Right cardiac atrium (tissue), 5 donors: Measurements from ENCODE around the gene PRR13. TPM values are rescaled to one million over a fixed set of nuclear protein-coding genes. Genes with fewer than 3 reads are reported as not detected.
"Not testable (repeated sequence)": the region's sequence is repeated elsewhere in the genome, so short reads cannot be mapped to it uniquely, and the experiment has no call there.

Experiments used
- ATAC-seq, 2 donors: fragments of 200-7000 bp; cut with Tn5 transposase; one replicate each; pipeline versions ENCODE4 v1.8.0 to v1.9.1; 2020; ENCODE audit warnings: moderate library complexity in 2 of 2, mild to moderate bottlenecking in 1 of 2
- DNase-seq, 3 donors: peaks; one replicate each; pipeline ENCODE4 v3.0.0-alpha.2; 2020
- H3K27ac ChIP-seq: one replicate; pipeline ENCODE4 v1.5.1; 2013; ENCODE audit warnings: mild to moderate bottlenecking, low read length, control low read depth, moderate library complexity
- H3K27me3 ChIP-seq: one replicate; pipeline ENCODE4 v1.6.1; 2013; ENCODE audit not compliant: control insufficient read depth, insufficient read depth
- H3K4me1 ChIP-seq: one replicate; pipeline ENCODE4 v1.6.1; 2013; ENCODE audit warnings: low read length; ENCODE audit not compliant: control insufficient read depth, insufficient read depth
- H3K4me3 ChIP-seq: one replicate; pipeline ENCODE4 v1.5.1; 2013; ENCODE audit warnings: low read length, control low read depth
- H3K9me3 ChIP-seq: one replicate; pipeline ENCODE4 v1.6.1; 2013; ENCODE audit warnings: low read length; ENCODE audit not compliant: control insufficient read depth
- WGBS: extraction: QIAGEN DNeasy Blood & Tissue Kit; methylation state at CpG from one replicate; pipeline ENCODE4 v1.1.7; 2013; 5-methylcytosine and 5-hydroxymethylcytosine counted together
- intact Hi-C, 4 donors: fragments of 100-400 bp; cut with DNase I; formaldehyde crosslinking; loops; one replicate each; pipeline versions ENCODE4 v1.11.0 to v1.14.0; 2022 to 2023
- long read RNA-seq, 4 donors: library from polyadenylated mRNA; unstranded; transcript quantifications; one replicate each; pipeline ENCODE4 v2.0.0, GENCODE V29; 2020 to 2021
- polyA plus RNA-seq: library from polyadenylated mRNA; stranded (reverse); fragments of 200-250 nt; gene quantifications from one replicate; pipeline ENCODE4 v1.2.3, GENCODE V29; 2013
- total RNA-seq, 4 donors: library from RNA; stranded (reverse); fragmentation: NEBNext Ultra II Directional; extraction: Animal tissue kit (Norgen Biotek cat#: 25700); gene quantifications; one replicate each; pipeline ENCODE4 v1.2.1, GENCODE V29; 2021
- donor health status: healthy with polysubstance abuse.
- donor health status: DM: no; HTN: yes; CAD: no.
- donor health status: DM: no; HTN: no; CAD: no.
- donor health status: DM: no; HTN: yes; CAD: no; lungs with severe emphysema.
- donor health status: DM: yes; HTN: yes; CAD: no.

Gene PRR13
- total RNA-seq (10 to 100 TPM; 66.9 to 85.6 (median 82.6) TPM), polyA plus RNA-seq (69.1 TPM)
- long read RNA-seq, donor 1, transcript PRR13-202 (4 exons, 1,229 nt): major isoform, 42 of 59 reads
- long read RNA-seq, donor 1, transcript PRR13-209 (4 exons, 625 nt): minor isoform, 12 of 59 reads
- long read RNA-seq, donor 1, partial matches to known transcripts: 1 of 59 reads
- long read RNA-seq, donor 1, other reads (novel, unspliced or antisense): 2 of 59 reads
- long read RNA-seq, donor 2, transcript PRR13-202 (4 exons, 1,229 nt): major isoform, 24 of 33 reads
- long read RNA-seq, donor 2, partial matches to known transcripts: 2 of 33 reads
- long read RNA-seq, donor 2, other reads (novel, unspliced or antisense): 3 of 33 reads
- long read RNA-seq, donor 3, transcript PRR13-202 (4 exons, 1,229 nt): major isoform, 35 of 58 reads
- long read RNA-seq, donor 3, transcript PRR13-209 (4 exons, 625 nt): minor isoform, 13 of 58 reads
- long read RNA-seq, donor 3, partial matches to known transcripts: 4 of 58 reads
- long read RNA-seq, donor 3, other reads (novel, unspliced or antisense): 3 of 58 reads
- long read RNA-seq, donor 4, transcript PRR13-202 (4 exons, 1,229 nt): major isoform, 31 of 38 reads
- long read RNA-seq, donor 4, partial matches to known transcripts: 1 of 38 reads
- long read RNA-seq, donor 4, other reads (novel, unspliced or antisense): 2 of 38 reads

- DNase-seq: peak; percentile 98 to 100 (median 99)
- intact Hi-C loops: no loop called here
- WGBS: under 1% methylated on average over 31 of the region's 31 CpGs
- Histone ChIP-seq H3K4me3 (peak within 1 kb of the TSS; percentile 97), H3K27ac (peak within 1 kb of the TSS; percentile 96), H3K9me3 (no peaks in the 10 kb centered on the region), H3K4me1 (peaks cover 4% of the 10 kb centered on the region), H3K27me3 (no peaks in the 10 kb centered on the region)
- peak; percentile 99 for ATAC-seq
These were observed at the start of gene PRR13 for GRCh38 chr12:53441040-53441833. TSS of gene PRR13 (plus strand) at chr12:53441734. CDS start at chr12:53442715, 981 bp downstream.

GRCh38 chr12:53399896-53400295 is 41.6 kb upstream of the PRR13 start:
- Histone ChIP-seq H3K27me3 (no peaks in the 10 kb centered on the region), H3K4me1 (no peaks in the 10 kb centered on the region)

GRCh38 chr12:53402351-53402750 is 39.2 kb upstream of the PRR13 start:
- H3K27me3 ChIP-seq, ATAC-seq, intact Hi-C loops, H3K27ac ChIP-seq, H3K4me1 ChIP-seq, H3K4me3 ChIP-seq, DNase-seq, H3K9me3 ChIP-seq: not testable (repeated sequence)
- WGBS: 95% methylated on average over 16 of the region's 16 CpGs

More at GRCh38 chr12:53399896-53400295, 41.6 kb upstream of the PRR13 start:
- intact Hi-C loops: no loop called here
- H3K9me3 ChIP-seq: no peaks in the 10 kb centered on the region
- ATAC-seq (no peak), DNase-seq (no peak)
- H3K27ac ChIP-seq: no peak overlapping the region
- WGBS: 95% methylated on average over 7 of the region's 7 CpGs
- no peak overlapping the region for H3K4me3 ChIP-seq

GRCh38 chr12:53402871-53403270 is 38.7 kb upstream of the PRR13 start:
- no peak for ATAC-seq
- intact Hi-C loops: no loop called here
- DNase-seq: no peak
- Histone ChIP-seq H3K4me3 (no peak overlapping the region), H3K27ac (no peak overlapping the region), H3K9me3 (no peaks in the 10 kb centered on the region), H3K4me1 (no peaks in the 10 kb centered on the region), H3K27me3 (no peaks in the 10 kb centered on the region)
- whole genome bisulfite sequencing: 75% methylated on average over 7 of the region's 7 CpGs

- Histone ChIP-seq H3K27me3 (no peaks in the 10 kb centered on the region), H3K9me3 (no peaks in the 10 kb centered on the region), H3K4me3 (no peak overlapping the region), H3K27ac (no peak overlapping the region), H3K4me1 (peaks cover 6% of the 10 kb centered on the region)
- WGBS: 96% methylated on average over 5 of the region's 5 CpGs
- intact Hi-C loops: no loop called here
- no peak for ATAC-seq
- DNase-seq: no peak
These were observed 30.6 kb upstream of the PRR13 start for GRCh38 chr12:53410951-53411350.

GRCh38 chr12:53413485-53414204 is 27.9 kb upstream of the PRR13 start:
- DNase-seq: no peak
- no peak overlapping the region for H3K27ac ChIP-seq
- intact Hi-C loops: no loop called here
- H3K9me3 ChIP-seq: no peaks in the 10 kb centered on the region
- H3K4me3 ChIP-seq: no peak overlapping the region
- no peaks in the 10 kb centered on the region for H3K27me3 ChIP-seq
- H3K4me1 ChIP-seq: peaks cover 6% of the 10 kb centered on the region
- 55% methylated on average over 3 of the region's 3 CpGs for WGBS
- no peak for ATAC-seq

- Histone ChIP-seq H3K27ac (no peak overlapping the region), H3K4me3 (no peak overlapping the region), H3K9me3 (no peaks in the 10 kb centered on the region), H3K4me1 (peaks cover 6% of the 10 kb centered on the region), H3K27me3 (no peaks in the 10 kb centered on the region)
- ATAC-seq (no peak), DNase-seq (no peak)
- 5% methylated on average over 3 of the region's 3 CpGs for WGBS
- intact Hi-C loops: no loop called here
These were observed 26.6 kb upstream of the PRR13 start for GRCh38 chr12:53414756-53415417.

GRCh38 chr12:53415752-53416389 is 25.7 kb upstream of the PRR13 start:
- H3K4me3 ChIP-seq, H3K27ac ChIP-seq, DNase-seq, intact Hi-C loops, H3K4me1 ChIP-seq, H3K27me3 ChIP-seq, H3K9me3 ChIP-seq: not testable (repeated sequence)
- ATAC-seq: peak; percentile 35 to 39
- 56% methylated on average over 2 of the region's 2 CpGs for WGBS

- intact Hi-C loops, H3K4me3 ChIP-seq, ATAC-seq, H3K9me3 ChIP-seq, H3K4me1 ChIP-seq, H3K27ac ChIP-seq, H3K27me3 ChIP-seq, DNase-seq: not testable (repeated sequence)
- 79% methylated on average over 9 of the region's 9 CpGs for WGBS
These were observed 24.2 kb upstream of the PRR13 start for GRCh38 chr12:53417291-53417816.
